DND-41 (cell line): ENCODE measurements around the gene FOXK2.

Experiments used
- EZH2 ChIP-seq: IDR thresholded peaks from 3 replicates; pipeline ENCODE4 v1.6.1; 2012; ENCODE audit warnings: borderline replicate concordance, low read depth, mild to moderate bottlenecking, moderate library complexity, low read length, inconsistent platforms; ENCODE audit not compliant: severe bottlenecking
- TF ChIP-seq, protein P1 (sequence below): IDR thresholded peaks from 2 replicates; pipeline ENCODE4 v1.5.1; 2012; ENCODE audit warnings: borderline replicate concordance, low read length, moderate library complexity, mild to moderate bottlenecking; ENCODE audit not compliant: poor library complexity, severe bottlenecking; ENCODE audit errors: extremely low read depth

- TF ChIP-seq, protein P1, sequence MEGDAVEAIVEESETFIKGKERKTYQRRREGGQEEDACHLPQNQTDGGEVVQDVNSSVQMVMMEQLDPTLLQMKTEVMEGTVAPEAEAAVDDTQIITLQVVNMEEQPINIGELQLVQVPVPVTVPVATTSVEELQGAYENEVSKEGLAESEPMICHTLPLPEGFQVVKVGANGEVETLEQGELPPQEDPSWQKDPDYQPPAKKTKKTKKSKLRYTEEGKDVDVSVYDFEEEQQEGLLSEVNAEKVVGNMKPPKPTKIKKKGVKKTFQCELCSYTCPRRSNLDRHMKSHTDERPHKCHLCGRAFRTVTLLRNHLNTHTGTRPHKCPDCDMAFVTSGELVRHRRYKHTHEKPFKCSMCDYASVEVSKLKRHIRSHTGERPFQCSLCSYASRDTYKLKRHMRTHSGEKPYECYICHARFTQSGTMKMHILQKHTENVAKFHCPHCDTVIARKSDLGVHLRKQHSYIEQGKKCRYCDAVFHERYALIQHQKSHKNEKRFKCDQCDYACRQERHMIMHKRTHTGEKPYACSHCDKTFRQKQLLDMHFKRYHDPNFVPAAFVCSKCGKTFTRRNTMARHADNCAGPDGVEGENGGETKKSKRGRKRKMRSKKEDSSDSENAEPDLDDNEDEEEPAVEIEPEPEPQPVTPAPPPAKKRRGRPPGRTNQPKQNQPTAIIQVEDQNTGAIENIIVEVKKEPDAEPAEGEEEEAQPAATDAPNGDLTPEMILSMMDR, result no peak
- no peak for TF ChIP-seq EZH2
Measured at GRCh38 chr17:82497483-82498405, 21.8 kb upstream of the FOXK2 start.
